Measurements from ENCODE around the gene ORC6.

The ORC6 gene

DNA sequence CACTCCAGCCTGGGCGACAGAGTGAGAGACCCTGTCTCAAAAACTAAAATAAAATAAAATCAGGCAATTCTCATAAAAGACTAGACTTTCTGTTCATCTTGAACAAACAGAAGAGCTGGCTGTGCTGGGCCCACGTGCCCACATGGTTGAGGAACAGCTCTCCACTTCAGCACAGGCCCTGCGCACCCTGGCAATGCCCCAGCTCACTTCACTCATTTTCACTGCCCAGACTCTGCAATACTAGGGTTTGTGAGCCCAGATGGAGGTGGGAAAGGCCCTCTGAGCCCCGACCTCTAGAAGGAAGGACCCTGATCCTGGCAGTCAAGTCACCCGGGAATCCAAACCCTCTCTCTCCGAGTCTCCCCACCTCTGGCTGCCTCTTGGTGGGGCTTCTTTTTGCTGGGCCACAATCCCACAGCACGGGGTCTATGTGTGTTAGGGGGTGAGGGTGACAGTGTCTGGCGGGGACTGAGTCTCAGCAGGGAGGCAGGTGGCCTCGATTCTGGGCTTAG is 43.9 kb downstream of the ORC6 start:
- no peak for DNase-seq

DNA sequence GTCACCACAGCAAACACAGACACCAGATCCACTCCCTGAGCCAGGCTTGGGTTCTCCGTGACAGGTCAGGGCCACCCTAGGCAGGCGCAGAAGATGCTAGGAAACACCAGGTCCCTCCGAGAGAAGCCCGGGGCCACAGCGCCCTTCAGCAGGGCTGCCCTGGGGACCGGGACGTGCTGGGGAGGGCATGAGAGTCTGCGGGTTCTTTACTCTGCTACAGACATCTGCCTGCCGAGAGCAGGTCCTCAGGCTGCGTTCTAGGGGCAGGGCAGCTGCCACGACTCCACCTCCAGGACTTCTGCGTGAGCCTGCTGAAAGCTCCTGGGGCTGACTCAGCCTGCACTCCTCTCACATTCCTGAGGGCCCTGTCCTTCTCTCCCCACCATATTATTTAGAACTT is 47.2 kb downstream of the ORC6 start:
- DNase-seq: no peak

DNA sequence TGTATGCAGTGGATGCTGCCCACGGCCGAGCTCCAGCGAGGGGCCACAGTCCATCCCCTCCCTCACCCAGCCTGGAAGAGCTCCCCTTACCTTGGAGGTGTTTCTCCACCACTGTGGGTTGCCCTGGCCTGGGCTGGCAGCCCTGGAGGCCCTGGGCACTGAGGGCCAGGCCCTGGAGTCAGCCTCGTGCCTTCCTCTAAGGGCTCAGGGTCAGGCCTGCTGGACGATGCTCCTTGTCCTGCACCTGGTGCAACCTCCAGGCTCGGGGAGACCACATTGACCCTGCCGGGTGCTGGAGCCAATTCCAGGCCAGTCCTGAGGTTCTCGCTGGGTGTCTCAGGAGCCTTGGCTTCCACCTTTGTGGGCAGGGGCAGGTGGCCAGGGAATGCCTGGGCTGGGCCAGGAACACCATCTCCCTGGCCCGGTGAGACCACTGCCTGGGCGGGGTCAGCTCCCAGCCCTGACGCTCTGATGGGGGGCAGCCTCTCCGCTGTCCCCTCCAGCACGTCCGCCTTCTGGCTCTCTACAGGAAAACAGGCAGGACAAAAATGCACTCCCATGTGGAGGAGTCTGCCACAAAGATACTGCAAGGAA is 48.3 kb downstream of the ORC6 start:
- no peak for DNase-seq

GRCh38 chr16:46739934-46740333 is 50.5 kb downstream of the ORC6 start:
- no peak for DNase-seq

DNA sequence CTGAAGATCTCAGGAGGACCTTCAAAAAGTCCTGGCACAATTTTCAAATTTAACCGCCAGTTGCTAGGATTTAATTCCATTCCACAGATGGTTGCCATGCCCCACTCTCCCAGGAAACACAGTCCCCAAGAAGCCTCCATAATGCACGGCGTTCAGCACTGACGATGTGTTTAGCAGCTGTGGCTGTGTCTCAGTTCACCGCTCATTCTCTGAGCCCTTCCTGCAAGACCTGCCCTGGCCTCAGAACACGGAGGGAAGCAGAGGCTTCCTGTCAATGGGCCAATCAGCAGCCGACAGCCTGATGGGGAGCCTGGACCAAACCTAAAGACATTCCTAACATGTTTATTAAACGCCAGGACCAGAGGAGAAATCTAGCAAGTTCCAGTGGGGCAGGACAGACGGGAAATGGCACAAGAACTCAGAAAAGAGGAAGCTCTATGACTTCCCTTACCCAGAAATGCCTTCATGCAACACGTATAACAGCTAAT is 53.8 kb downstream of the ORC6 start:
- peak; percentile 49 for DNase-seq

GRCh38 chr16:46745617-46746016 is 56.2 kb downstream of the ORC6 start:
- no peak for DNase-seq

GRCh38 chr16:46746821-46747776 is 57.6 kb downstream of the ORC6 start:
- DNase-seq: no peak

All from KG1 (cell line).